Medulla oblongata (tissue), 1 donor: ENCODE data around the gene RPL10.
A peak's percentile ranks its signal among the peaks of the same experiment; 100 is the strongest.
"Not testable (repeated sequence)": the region's sequence is repeated elsewhere in the genome, so short reads cannot be mapped to it uniquely, and the experiment has no call there.

ENCODE experiments used
- DNase-seq: peaks from one replicate; pipeline ENCODE4 v3.0.0-alpha.2; 2015; ENCODE audit errors: extremely low spot score

RPL10 gene

GRCh38 chrX:154378059-154378798 lies 19.9 kb upstream of the RPL10 start:
- no peak for DNase-seq

- peak; percentile 97 for DNase-seq
Observed at GRCh38 chrX:154378799-154379568, 19.2 kb upstream of the RPL10 start, which contains the start of gene EMD. Gene EMD, plus strand, starts transcription at chrX:154379295. Its CDS starts 190 bp downstream, at chrX:154379485.

- DNase-seq: no peak
Observed at GRCh38 chrX:154379569-154379951, 18.6 kb upstream of the RPL10 start.

GRCh38 chrX:154380153-154380552 lies 18.0 kb upstream of the RPL10 start:
- DNase-seq: no peak

- no peak for DNase-seq
Observed at GRCh38 chrX:154380787-154381186, 17.4 kb upstream of the RPL10 start.

GRCh38 chrX:154381271-154381670 lies 16.9 kb upstream of the RPL10 start:
- no peak for DNase-seq

- no peak for DNase-seq
Observed at GRCh38 chrX:154382483-154383069, 15.6 kb upstream of the RPL10 start.

GRCh38 chrX:154383359-154384283 lies 14.6 kb upstream of the RPL10 start:
- no peak for DNase-seq

GRCh38 chrX:154384284-154384892 lies 13.8 kb upstream of the RPL10 start:
- no peak for DNase-seq

GRCh38 chrX:154388094-154388493 lies 10.1 kb upstream of the RPL10 start:
- not testable (repeated sequence) for DNase-seq

GRCh38 chrX:154388649-154389048 lies 9.5 kb upstream of the RPL10 start:
- DNase-seq: not testable (repeated sequence)

- DNase-seq: not testable (repeated sequence)
Observed at GRCh38 chrX:154389812-154390747, 8.1 kb upstream of the RPL10 start.

GRCh38 chrX:154396363-154396762 lies 1.8 kb upstream of the RPL10 start:
- DNase-seq: not testable (repeated sequence)

- DNase-seq: peak; percentile 34
Observed at GRCh38 chrX:154396973-154397887, 947 bp upstream of the RPL10 start.

GRCh38 chrX:154398668-154399526 lies 720 bp downstream of the RPL10 start:
- peak; percentile 84 for DNase-seq

GRCh38 chrX:154399527-154400368 lies 1.6 kb downstream of the RPL10 start:
- no peak for DNase-seq

GRCh38 chrX:154400369-154400817 lies 2.2 kb downstream of the RPL10 start:
- DNase-seq: not testable (repeated sequence)
